Gastrocnemius medialis (tissue), 4 donors: Measurements from ENCODE around the gene PYM1. TPM values are rescaled to one million over a fixed set of nuclear protein-coding genes. Genes with fewer than 3 reads are reported as not detected.
A peak's percentile ranks its signal among the peaks of the same experiment; 100 is the strongest.
"Not testable (repeated sequence)": the region's sequence is repeated elsewhere in the genome, so short reads cannot be mapped to it uniquely, and the experiment has no call there.

Experiments
- ATAC-seq, 2 donors: fragments of 150-250 bp; one replicate each; pipeline ENCODE4 v1.9.1; 2016
- DNase-seq, 2 donors: peaks; one replicate each; pipeline ENCODE4 v3.0.0-alpha.2; 2019
- H3K27ac ChIP-seq, 4 donors: fragments of 200-600 bp; sonication (generic); 1 replicate in 1 of 4; 2 replicates in 3 of 4; pipeline ENCODE4 v1.5.1; 2016 to 2018; ENCODE audit warnings: mild to moderate bottlenecking in 2 of 4, moderate library complexity in 1 of 4
- H3K27me3 ChIP-seq, 3 donors: fragments of 200-600 bp; sonication (generic) in 2 of 3; 1 replicate in 1 of 3; 2 replicates in 2 of 3; pipeline versions ENCODE4 v1.5.1 to v1.6.0; 2016 to 2019; ENCODE audit warnings: mild to moderate bottlenecking in 1 of 3, moderate library complexity in 1 of 3
- H3K36me3 ChIP-seq, 2 donors: fragments of 200-600 bp; sonication (generic) in 1 of 2; one replicate each; pipeline ENCODE4 v1.5.1; 2017 to 2018
- H3K4me1 ChIP-seq, 2 donors: fragments of 200-600 bp; sonication (generic) in 1 of 2; one replicate each; pipeline ENCODE4 v1.5.1; 2016 to 2017; ENCODE audit warnings: mild to moderate bottlenecking in 2 of 2
- H3K4me3 ChIP-seq, 4 donors: fragments of 200-600 bp; sonication (generic) in 3 of 4; 1 replicate in 1 of 4; 2 replicates in 3 of 4; pipeline ENCODE4 v1.5.1; 2016 to 2019; ENCODE audit warnings: mild to moderate bottlenecking in 2 of 4
- H3K9me3 ChIP-seq, 3 donors: fragments of 200-600 bp; sonication (generic) in 2 of 3; 1 replicate in 1 of 3; 2 replicates in 2 of 3; pipeline ENCODE4 v1.5.1; 2016 to 2019
- CTCF ChIP-seq, 5 experiments: fragments of 450-650 bp in 3 of 5; fragments of 200-600 bp in 2 of 5; sonication (generic) in 2 of 5; IDR thresholded peaks in 4 of 5; conservative IDR thresholded peaks in 1 of 5; 1 replicate in 4 of 5; 2 replicates in 1 of 5; pipeline ENCODE4 v1.5.1; 2016 to 2019; ENCODE audit warnings: antibody characterized with exemption in 5 of 5, mild to moderate bottlenecking in 3 of 5, moderate library complexity in 3 of 5
- POLR2A ChIP-seq, 2 donors: fragments of 450-650 bp; IDR thresholded peaks; one replicate each; pipeline ENCODE4 v1.6.1; 2017; ENCODE audit warnings: antibody characterized with exemption in 2 of 2, mild to moderate bottlenecking in 2 of 2, moderate library complexity in 2 of 2
- in situ Hi-C, 4 donors: fragments of 200-750 bp; cut with MboI; loops; one replicate each; pipeline versions ENCODE4 v1.15.0 to v1.8.0; 2017; ENCODE audit warnings: low sequenced_read_pairs in 4 of 4
- intact Hi-C: fragments of 100-400 bp; cut with DNase I; formaldehyde crosslinking; loops from one replicate; pipeline ENCODE4 v1.15.1; 2023; ENCODE audit warnings: low total_unique reads
- total RNA-seq, 4 donors: library from RNA; depleted of rRNA; stranded (reverse); fragments of >200 nt; gene quantifications; one replicate each; pipeline versions ENCODE4 v1.1.0 to v1.2.3, GENCODE V29; 2016

PYM1 gene
- total RNA-seq, 4 donors from 2014 or later = 12.8 to 24.5 (median 15.9) TPM

- peaks cover 0 to 14% of the 10 kb centered on the region in 2 donors for H3K36me3 ChIP-seq
- peaks cover 21 to 26% of the 10 kb centered on the region in 2 donors for H3K4me1 ChIP-seq
- TF ChIP-seq POLR2A (IDR thresholded peaks at IDR 0.05) (no peak), CTCF (IDR thresholded peaks at IDR 0.05 in 4 of 5, conservative IDR thresholded peaks at IDR 0.05 in 1 of 5) (no peak)
- in situ Hi-C loops = loop anchor here (5.0 to 25.0 kb wide), 4 partner anchors 109 to 289 kb away; partner anchors contain the start of genes ORMDL2 (in 3 of the 4), SARNP (in 3 of the 4) and OR10P1 (in 1 of the 4)
- ATAC-seq = no peak
- H3K27me3 ChIP-seq = no peaks in the 10 kb centered on the region
- no peaks in the 10 kb centered on the region for H3K9me3 ChIP-seq
- intact Hi-C loops = loop anchor here (1.0 to 2.0 kb wide), 3 partner anchors 14 to 109 kb away; partner anchors contain the start of genes CDK2, PMEL and SARNP
- DNase-seq = no peak
- H3K4me3 ChIP-seq = peak overlapping the region; percentile 92 to 100 (median 94)
- peak overlapping the region; percentile 94 to 98 (median 98) for H3K27ac ChIP-seq
Measured at GRCh38 chr12:55925870-55926737, 1.6 kb downstream of the PYM1 start.

DNA sequence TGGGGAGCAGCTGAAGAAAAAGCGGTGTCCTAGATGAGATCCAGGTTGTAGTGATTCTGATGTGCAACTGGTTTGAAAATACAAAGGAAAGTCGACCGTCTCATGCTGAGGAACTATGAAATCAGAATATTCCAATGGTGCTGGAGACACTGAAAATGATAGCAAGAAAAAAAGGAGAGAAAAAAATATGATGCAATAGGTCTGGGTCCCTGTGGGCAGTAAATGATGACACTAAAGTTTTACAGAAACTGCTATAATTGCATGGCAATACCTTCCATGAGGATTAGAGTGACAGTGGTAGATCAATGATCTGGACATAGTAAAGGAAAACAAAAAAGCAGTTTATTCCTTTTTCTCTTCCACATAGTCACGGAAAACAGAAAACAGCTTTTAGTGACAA, 2.3 kb downstream of the PYM1 start:
- TF ChIP-seq CTCF (IDR thresholded peaks at IDR 0.05 in 4 of 5, conservative IDR thresholded peaks at IDR 0.05 in 1 of 5) (no peak), POLR2A (IDR thresholded peaks at IDR 0.05) (no peak)
- no peak overlapping the region for H3K27ac ChIP-seq
- H3K36me3 ChIP-seq = peaks cover 0 to 14% of the 10 kb centered on the region in 2 donors
- no peak overlapping the region for H3K4me3 ChIP-seq
- no peak for ATAC-seq
- no peaks in the 10 kb centered on the region for H3K27me3 ChIP-seq
- no peaks in the 10 kb centered on the region for H3K9me3 ChIP-seq
- H3K4me1 ChIP-seq = peaks cover 14 to 20% of the 10 kb centered on the region in 2 donors
- intact Hi-C loops = no loop called here
- in situ Hi-C loops = loop anchor here (5.0 to 25.0 kb wide), 4 partner anchors 108 to 288 kb away; partner anchors contain the start of genes ORMDL2 (in 3 of the 4), SARNP (in 3 of the 4) and OR10P1 (in 1 of the 4)
- no peak for DNase-seq

DNA sequence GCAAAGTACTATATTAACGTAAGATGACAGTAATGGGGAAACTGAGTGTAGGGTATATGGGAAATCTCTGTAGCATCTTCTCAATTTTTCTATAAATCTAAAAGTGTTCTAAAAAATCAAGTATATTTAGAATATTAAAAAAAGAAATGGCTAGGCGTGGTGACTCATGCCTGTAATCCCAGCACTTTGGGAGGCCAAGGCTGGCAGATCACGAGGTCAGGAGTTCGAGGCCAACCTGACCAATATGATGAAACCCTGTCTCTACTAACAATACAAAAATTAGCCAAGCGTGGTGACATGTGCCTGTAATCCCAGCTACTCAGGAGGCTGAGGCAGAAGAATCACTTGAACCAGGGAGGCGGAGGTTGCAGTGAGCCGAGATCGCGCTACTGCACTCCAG, 4.0 kb downstream of the PYM1 start:
- ATAC-seq, H3K27ac ChIP-seq, H3K4me3 ChIP-seq, intact Hi-C loops, DNase-seq, H3K27me3 ChIP-seq, H3K9me3 ChIP-seq: not testable (repeated sequence)
- H3K36me3 ChIP-seq = peaks cover 0 to 14% of the 10 kb centered on the region in 2 donors
- in situ Hi-C loops = loop anchor here in 1 of 4 donors (10.0 kb wide), 1 partner anchor 109 kb away; the partner anchor contains the start of genes ORMDL2 and SARNP
- H3K4me1 ChIP-seq = peaks cover 14 to 15% of the 10 kb centered on the region in 2 donors

- no peak for TF ChIP-seq CTCF (IDR thresholded peaks at IDR 0.05 in 4 of 5, conservative IDR thresholded peaks at IDR 0.05 in 1 of 5)
- TF ChIP-seq POLR2A (IDR thresholded peaks at IDR 0.05) = no peak
- Histone ChIP-seq H3K9me3 (no peaks in the 10 kb centered on the region), H3K4me1 (peaks cover 7 to 10% of the 10 kb centered on the region in 2 donors), H3K27me3 (no peaks in the 10 kb centered on the region), H3K27ac (no peak overlapping the region), H3K36me3 (peaks cover 0 to 14% of the 10 kb centered on the region in 2 donors), H3K4me3 (no peak overlapping the region)
- intact Hi-C loops = no loop called here
- in situ Hi-C loops = loop anchor here in 1 of 4 donors (10.0 kb wide), 1 partner anchor 107 kb away; the partner anchor contains the start of genes ORMDL2 and SARNP
- no peak for DNase-seq
- ATAC-seq = no peak
Measured at GRCh38 chr12:55922126-55922525, 5.6 kb downstream of the PYM1 start.

DNA sequence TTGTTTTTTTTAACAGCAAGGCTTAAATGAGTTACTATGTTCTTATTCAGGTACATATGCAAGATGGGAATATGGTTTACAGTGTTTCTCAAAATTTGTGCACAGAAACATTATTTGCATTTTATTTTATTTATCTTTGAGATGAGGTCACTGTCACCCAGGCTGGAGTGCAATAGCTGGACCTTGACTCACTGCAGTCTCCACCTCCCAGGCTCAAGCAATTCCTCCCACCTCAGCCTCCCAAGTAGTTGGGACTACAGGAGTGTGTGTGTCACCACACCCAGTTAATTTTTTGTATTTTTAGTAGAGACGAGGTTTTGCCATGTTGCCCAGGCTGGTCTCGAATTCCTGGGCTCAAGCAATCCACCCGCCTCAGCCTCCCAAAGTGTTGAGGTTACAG, 8.7 kb downstream of the PYM1 start:
- ATAC-seq, H3K4me1 ChIP-seq, H3K4me3 ChIP-seq, H3K9me3 ChIP-seq, H3K27ac ChIP-seq, H3K27me3 ChIP-seq, DNase-seq, in situ Hi-C loops, intact Hi-C loops: not testable (repeated sequence)
- H3K36me3 ChIP-seq = peaks cover 0 to 14% of the 10 kb centered on the region in 2 donors
